K562 treated with DMSO at 1 percent for 12 hours (cell line): ENCODE results near the gene NPAS1. TPM values are rescaled to one million over a fixed set of nuclear protein-coding genes. Genes with fewer than 3 reads are reported as not detected.

ENCODE experiments used
- total RNA-seq: library from RNA; unstranded; fragments of 300-600 nt; gene quantifications from 2 replicates; pipeline ENCODE4 v1.2.3, GENCODE V29; 2022; ENCODE audit not compliant: insufficient read depth

Gene NPAS1
- total RNA-seq: 15.2 and 16.1 TPM in 2 replicates

GRCh38 chr19:47019431-47020041, at the start of gene NPAS1:
Gene NPAS1 (plus strand): TSS chr19:47019837. CDS start chr19:47021048, 1,211 bp downstream.

Other genes starting within 250 kb of the NPAS1 start
- gene SLC1A5, start 231.2 kb upstream of the NPAS1 start, total RNA-seq: 399 and 497 TPM in 2 replicates
- gene AP2S1, start 169.0 kb upstream of the NPAS1 start, total RNA-seq: 377 and 597 TPM in 2 replicates
- 10.2 and 38.2 TPM in 2 replicates for gene ARHGAP35, start 158.8 kb upstream of the NPAS1 start, total RNA-seq
- 64.2 and 130 TPM in 2 replicates for gene TMEM160, start 28.8 kb downstream of the NPAS1 start, total RNA-seq
- 4.5 and 12.8 TPM in 2 replicates for gene ZC3H4, start 93.9 kb downstream of the NPAS1 start, total RNA-seq
- 225 and 266 TPM in 2 replicates for gene SAE1, start 111.0 kb downstream of the NPAS1 start, total RNA-seq
- 40.8 and 44.7 TPM in 2 replicates for gene BBC3, start 211.4 kb downstream of the NPAS1 start, total RNA-seq
- gene CCDC9, start 236.7 kb downstream of the NPAS1 start, total RNA-seq: 16.5 and 20.8 TPM in 2 replicates